ENCODE results near the gene ZNF550. TPM values are rescaled to one million over a fixed set of nuclear protein-coding genes. Genes with fewer than 3 reads are reported as not detected.
"Not testable (repeated sequence)": the region's sequence is repeated elsewhere in the genome, so short reads cannot be mapped to it uniquely, and the experiment has no call there.

Gene ZNF550
- total RNA-seq, 6 donors from 2014 or later, result 4.3 to 11.1 (median 7.4) TPM

DNA sequence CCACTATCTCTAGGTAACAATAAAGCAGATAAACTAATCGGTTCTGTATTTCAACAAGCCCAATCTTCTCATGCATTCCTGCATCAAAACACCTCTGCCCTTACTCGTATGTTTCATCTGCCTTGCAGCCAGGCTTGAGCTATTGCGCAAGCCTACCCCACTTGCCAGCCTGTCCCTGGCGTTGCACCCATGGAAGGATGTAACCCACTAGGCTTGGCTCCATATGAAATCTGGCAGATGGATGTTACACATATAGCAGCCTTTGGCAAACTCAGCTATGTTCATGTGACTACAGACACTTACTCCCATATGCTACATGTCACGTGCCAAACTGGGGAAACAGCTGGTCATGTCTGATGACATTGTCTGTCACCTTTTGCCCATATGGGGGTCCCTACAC is 44.4 kb downstream of the ZNF550 start:
- DNase-seq (no peak), ATAC-seq (ENCODE audit: low FRiP score in 2 of 2) (no peak)
- H3K36me3 ChIP-seq, result peaks cover 0 to 31% (median 15%) of the 10 kb centered on the region in 4 donors
- peaks cover 4 to 78% (median 43%) of the 10 kb centered on the region in 4 donors for H3K9me3 ChIP-seq
- no peaks in the 10 kb centered on the region for H3K4me1 ChIP-seq
- H3K27me3 ChIP-seq, result no peaks in the 10 kb centered on the region
- H3K27ac ChIP-seq, result no peak overlapping the region
- no peak overlapping the region for H3K4me3 ChIP-seq
- no peak for TF ChIP-seq POLR2AphosphoS5 (IDR thresholded peaks at IDR 0.05)
- TF ChIP-seq EP300 (IDR thresholded peaks at IDR 0.05), result no peak
- TF ChIP-seq POLR2A (IDR thresholded peaks at IDR 0.05), result no peak
- TF ChIP-seq, protein P1, sequence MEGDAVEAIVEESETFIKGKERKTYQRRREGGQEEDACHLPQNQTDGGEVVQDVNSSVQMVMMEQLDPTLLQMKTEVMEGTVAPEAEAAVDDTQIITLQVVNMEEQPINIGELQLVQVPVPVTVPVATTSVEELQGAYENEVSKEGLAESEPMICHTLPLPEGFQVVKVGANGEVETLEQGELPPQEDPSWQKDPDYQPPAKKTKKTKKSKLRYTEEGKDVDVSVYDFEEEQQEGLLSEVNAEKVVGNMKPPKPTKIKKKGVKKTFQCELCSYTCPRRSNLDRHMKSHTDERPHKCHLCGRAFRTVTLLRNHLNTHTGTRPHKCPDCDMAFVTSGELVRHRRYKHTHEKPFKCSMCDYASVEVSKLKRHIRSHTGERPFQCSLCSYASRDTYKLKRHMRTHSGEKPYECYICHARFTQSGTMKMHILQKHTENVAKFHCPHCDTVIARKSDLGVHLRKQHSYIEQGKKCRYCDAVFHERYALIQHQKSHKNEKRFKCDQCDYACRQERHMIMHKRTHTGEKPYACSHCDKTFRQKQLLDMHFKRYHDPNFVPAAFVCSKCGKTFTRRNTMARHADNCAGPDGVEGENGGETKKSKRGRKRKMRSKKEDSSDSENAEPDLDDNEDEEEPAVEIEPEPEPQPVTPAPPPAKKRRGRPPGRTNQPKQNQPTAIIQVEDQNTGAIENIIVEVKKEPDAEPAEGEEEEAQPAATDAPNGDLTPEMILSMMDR (IDR thresholded peaks at IDR 0.05), result no peak
- WGBS, 2 donors, result 98 to 99% methylated on average over 5 of the region's 5 CpGs

DNA sequence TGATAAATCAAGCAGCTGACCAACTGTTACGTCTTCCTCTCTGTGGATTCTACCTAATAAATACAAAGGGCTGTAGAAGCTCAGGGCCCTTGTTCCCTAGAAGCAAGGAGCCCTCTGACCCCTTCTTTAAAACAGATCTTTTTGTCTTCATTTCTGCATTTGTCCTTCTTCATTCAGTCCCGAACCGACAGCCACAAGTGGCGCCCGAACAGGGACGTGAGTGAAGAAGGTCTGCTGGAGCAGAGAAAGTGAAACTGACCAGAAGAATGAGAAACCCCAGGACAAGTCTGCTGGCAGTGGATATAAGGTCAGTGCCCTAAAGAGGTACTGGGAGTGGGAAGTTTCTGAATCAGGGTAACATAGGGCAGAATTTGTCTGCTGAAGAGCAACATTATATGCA is 46.8 kb downstream of the ZNF550 start:
- DNase-seq (no peak), ATAC-seq (ENCODE audit: low FRiP score in 2 of 2) (no peak)
- no peaks in the 10 kb centered on the region for H3K4me1 ChIP-seq
- TF ChIP-seq POLR2A (IDR thresholded peaks at IDR 0.05) (no peak), POLR2AphosphoS5 (IDR thresholded peaks at IDR 0.05) (no peak), EP300 (IDR thresholded peaks at IDR 0.05) (no peak)
- TF ChIP-seq, protein P1 (IDR thresholded peaks at IDR 0.05), result no peak
- H3K9me3 ChIP-seq, result peaks cover 8 to 81% (median 52%) of the 10 kb centered on the region in 4 donors
- H3K4me3 ChIP-seq, result no peak overlapping the region
- peaks cover 0 to 31% (median 15%) of the 10 kb centered on the region in 4 donors for H3K36me3 ChIP-seq
- H3K27ac ChIP-seq, result no peak overlapping the region
- 94 to 97% methylated on average over 6 of the region's 6 CpGs for WGBS, 2 donors
- H3K27me3 ChIP-seq, result no peaks in the 10 kb centered on the region

- Histone ChIP-seq H3K4me1 (no peaks in the 10 kb centered on the region), H3K36me3 (peaks cover 11 to 37% (median 21%) of the 10 kb centered on the region in 4 donors), H3K27ac (no peak overlapping the region), H3K4me3 (no peak overlapping the region), H3K27me3 (no peaks in the 10 kb centered on the region), H3K9me3 (peaks cover 13 to 83% (median 58%) of the 10 kb centered on the region in 4 donors)
- DNase-seq (no peak), ATAC-seq (ENCODE audit: low FRiP score in 2 of 2) (no peak)
- TF ChIP-seq, protein P1 (IDR thresholded peaks at IDR 0.05), result no peak
- no peak for TF ChIP-seq POLR2AphosphoS5 (IDR thresholded peaks at IDR 0.05)
- no peak for TF ChIP-seq POLR2A (IDR thresholded peaks at IDR 0.05)
These were observed 48.2 kb downstream of the ZNF550 start for GRCh38 chr19:57511484-57511883.

- H3K27ac ChIP-seq, result no peak overlapping the region
- H3K4me3 ChIP-seq, result no peak overlapping the region
- no peaks in the 10 kb centered on the region for H3K27me3 ChIP-seq
- DNase-seq (no peak), ATAC-seq (ENCODE audit: low FRiP score in 2 of 2) (no peak)
- peaks cover 0 to 1% (median under 1%) of the 10 kb centered on the region in 4 donors for H3K4me1 ChIP-seq
- H3K36me3 ChIP-seq, result peaks cover 19 to 50% (median 31%) of the 10 kb centered on the region in 4 donors
- 80 to 84% methylated on average over 4 of the region's 4 CpGs for WGBS, 2 donors
- TF ChIP-seq POLR2AphosphoS5 (IDR thresholded peaks at IDR 0.05) (no peak), EP300 (IDR thresholded peaks at IDR 0.05) (no peak), POLR2A (IDR thresholded peaks at IDR 0.05) (no peak)
- TF ChIP-seq, protein P1 (IDR thresholded peaks at IDR 0.05), result no peak
- H3K9me3 ChIP-seq, result peaks cover 10 to 67% (median 47%) of the 10 kb centered on the region in 4 donors
These were observed 53.5 kb downstream of the ZNF550 start for GRCh38 chr19:57506163-57506562.

DNA sequence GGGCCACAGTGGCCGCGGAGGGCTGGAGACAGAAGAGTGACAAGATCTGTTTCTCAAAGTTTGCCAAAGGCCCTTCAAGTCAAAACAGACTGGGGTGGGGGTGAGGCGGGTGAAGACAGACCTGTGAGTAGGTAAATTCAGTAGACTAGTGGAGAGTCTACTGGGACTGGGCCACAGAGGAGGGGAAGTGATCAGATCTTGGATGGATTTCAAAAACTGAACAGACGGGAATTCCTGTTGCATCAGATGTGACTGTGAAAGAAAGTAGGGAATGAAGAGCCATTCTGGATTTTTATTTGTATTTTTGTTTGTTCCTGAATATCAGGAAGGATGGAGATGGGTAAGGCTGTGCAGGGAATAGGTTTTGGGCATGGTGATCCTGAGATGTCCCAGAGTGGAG is 59.3 kb downstream of the ZNF550 start:
- H3K27me3 ChIP-seq, H3K4me1 ChIP-seq, DNase-seq, H3K27ac ChIP-seq: not testable (repeated sequence)
- WGBS, 2 donors, result 6 to 7% methylated on average over 1 to 2 of the region's 4 CpGs
- Histone ChIP-seq H3K9me3 (peaks cover 0 to 24% (median 20%) of the 10 kb centered on the region in 4 donors), H3K4me3 (peak overlapping the region in 3 of 4 donors; percentile 78 to 85 (median 82)), H3K36me3 (peaks cover 0 to 26% (median 7%) of the 10 kb centered on the region in 4 donors)
- peak in 1 of 2 donors; percentile 9 for ATAC-seq (ENCODE audit: low FRiP score in 2 of 2)

Data from upper lobe of left lung (tissue), 6 donors.